ENCODE data around the gene PRKD1.

The PRKD1 gene

GRCh38 chr14:29927376-29928116, at the start of gene PRKD1:
PRKD1 (minus strand) TSS chr14:29927847.
- DNase-seq (ENCODE audit: low read depth in 1 of 2, low spot score in 1 of 2) = no peak

GRCh38 chr14:29971101-29971500, 43.5 kb upstream of the PRKD1 start:
- DNase-seq (ENCODE audit: low read depth in 1 of 2, low spot score in 1 of 2) = no peak

- no peak for DNase-seq (ENCODE audit: low read depth in 1 of 2, low spot score in 1 of 2)
Measured at GRCh38 chr14:29955087-29955486, 27.4 kb upstream of the PRKD1 start.

- no peak for DNase-seq (ENCODE audit: low read depth in 1 of 2, low spot score in 1 of 2)
Measured at GRCh38 chr14:29953501-29953900, 25.9 kb upstream of the PRKD1 start.

GRCh38 chr14:29944091-29944490, 16.4 kb upstream of the PRKD1 start:
- DNase-seq (ENCODE audit: low read depth in 1 of 2, low spot score in 1 of 2) = no peak

- DNase-seq (ENCODE audit: low read depth in 1 of 2, low spot score in 1 of 2) = no peak
Measured at GRCh38 chr14:29941401-29941800, 13.8 kb upstream of the PRKD1 start.

- DNase-seq (ENCODE audit: low read depth in 1 of 2, low spot score in 1 of 2) = no peak
Measured at GRCh38 chr14:29940482-29940881, 12.8 kb upstream of the PRKD1 start.

- DNase-seq (ENCODE audit: low read depth in 1 of 2, low spot score in 1 of 2) = no peak
Measured at GRCh38 chr14:29937116-29937515, 9.5 kb upstream of the PRKD1 start.

- DNase-seq (ENCODE audit: low read depth in 1 of 2, low spot score in 1 of 2) = no peak
Measured at GRCh38 chr14:29930283-29930682, 2.6 kb upstream of the PRKD1 start.

- no peak for DNase-seq (ENCODE audit: low read depth in 1 of 2, low spot score in 1 of 2)
Measured at GRCh38 chr14:29928117-29928640, 532 bp upstream of the PRKD1 start.

- DNase-seq (ENCODE audit: low read depth in 1 of 2, low spot score in 1 of 2) = no peak
Measured at GRCh38 chr14:29926701-29927375, 809 bp downstream of the PRKD1 start.

- DNase-seq (ENCODE audit: low read depth in 1 of 2, low spot score in 1 of 2) = no peak
Measured at GRCh38 chr14:29926228-29926627, 1.4 kb downstream of the PRKD1 start.

GRCh38 chr14:29925736-29926135, 1.9 kb downstream of the PRKD1 start:
- DNase-seq (ENCODE audit: low read depth in 1 of 2, low spot score in 1 of 2) = no peak

- no peak for DNase-seq (ENCODE audit: low read depth in 1 of 2, low spot score in 1 of 2)
Measured at GRCh38 chr14:29925101-29925722, 2.4 kb downstream of the PRKD1 start.

GRCh38 chr14:29919845-29920244, 7.8 kb downstream of the PRKD1 start:
- no peak for DNase-seq (ENCODE audit: low read depth in 1 of 2, low spot score in 1 of 2)

GRCh38 chr14:29918981-29919380, 8.7 kb downstream of the PRKD1 start:
- no peak for DNase-seq (ENCODE audit: low read depth in 1 of 2, low spot score in 1 of 2)

GRCh38 chr14:29913566-29913965, 14.1 kb downstream of the PRKD1 start:
- DNase-seq (ENCODE audit: low read depth in 1 of 2, low spot score in 1 of 2) = no peak

- no peak for DNase-seq (ENCODE audit: low read depth in 1 of 2, low spot score in 1 of 2)
Measured at GRCh38 chr14:29911810-29912209, 15.8 kb downstream of the PRKD1 start.

GRCh38 chr14:29908652-29909577, 18.7 kb downstream of the PRKD1 start:
- DNase-seq (ENCODE audit: low read depth in 1 of 2, low spot score in 1 of 2) = no peak

GRCh38 chr14:29906256-29906870, 21.3 kb downstream of the PRKD1 start:
- no peak for DNase-seq (ENCODE audit: low read depth in 1 of 2, low spot score in 1 of 2)

- no peak for DNase-seq (ENCODE audit: low read depth in 1 of 2, low spot score in 1 of 2)
Measured at GRCh38 chr14:29905543-29905942, 22.1 kb downstream of the PRKD1 start.
